Colonic mucosa (tissue), 4 donors: ENCODE data around the gene RAB28. TPM values are rescaled to one million over a fixed set of nuclear protein-coding genes. Genes with fewer than 3 reads are reported as not detected.

Source experiments
- DNase-seq: peaks from one replicate; pipeline ENCODE4 v3.0.0-alpha.2; 2020
- H3K27ac ChIP-seq: fragments of 200-600 bp; one replicate; pipeline ENCODE4 v1.8.0; 2021
- H3K27me3 ChIP-seq: fragments of 200-600 bp; one replicate; pipeline ENCODE4 v1.8.0; 2021
- H3K36me3 ChIP-seq: fragments of 200-600 bp; one replicate; pipeline ENCODE4 v1.8.0; 2021
- H3K4me1 ChIP-seq: fragments of 200-600 bp; one replicate; pipeline ENCODE4 v1.8.0; 2021; ENCODE audit warnings: mild to moderate bottlenecking
- H3K4me3 ChIP-seq: fragments of 200-600 bp; one replicate; pipeline ENCODE4 v1.8.0; 2021
- H3K9ac ChIP-seq, 2 donors: one replicate each; pipeline ENCODE4 v1.7.0; 2013; ENCODE audit warnings: control low read depth in 2 of 2, low read depth in 2 of 2, low read length in 2 of 2
- H3K9me3 ChIP-seq: fragments of 200-600 bp; one replicate; pipeline ENCODE4 v1.8.0; 2021
- CTCF ChIP-seq: fragments of 200-600 bp; IDR thresholded peaks from one replicate; pipeline ENCODE4 v1.8.0; 2022; ENCODE audit warnings: antibody characterized with exemption, mild to moderate bottlenecking
- intact Hi-C: fragments of 100-400 bp; cut with DNase I; formaldehyde crosslinking; loops from one replicate; pipeline ENCODE4 v1.14.1; 2022
- total RNA-seq, 2 donors: library from RNA; stranded (reverse); fragmentation: NEBNext Ultra II Directional in 1 of 2; extraction: Animal tissue kit (Norgen Biotek cat#: 25700) in 1 of 2; gene quantifications; one replicate each; pipeline ENCODE4 v1.2.1, GENCODE V29; 2021
- donor health status: healthy.
- donor health status: DM: no; HTN: no; CAD: no.
- donor health status: DM: no; HTN: no; CAD: no.

Gene RAB28
- total RNA-seq, 2 donors from 2014 or later: 13.0 to 13.3 TPM

DNA sequence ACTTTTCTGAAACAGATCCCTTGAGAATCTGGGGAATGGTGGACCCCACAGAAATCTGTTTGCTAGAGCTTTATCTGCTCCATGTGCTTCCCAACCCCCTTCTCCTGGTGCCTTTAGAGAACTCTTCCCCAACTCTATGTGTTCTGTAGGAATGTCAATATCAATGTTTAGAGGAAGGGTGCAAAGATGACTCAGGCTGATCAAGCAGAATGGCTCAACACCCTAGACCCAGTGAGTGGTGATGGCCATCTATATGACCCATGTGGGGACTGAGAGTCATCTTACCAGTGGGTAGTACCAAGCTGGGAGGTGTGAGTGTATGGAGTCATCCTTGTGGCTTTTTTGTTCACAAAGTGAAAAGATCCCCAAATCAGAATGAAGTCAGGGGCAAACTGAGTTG lies 143.5 kb downstream of the RAB28 start:
- Histone ChIP-seq H3K36me3 (no peaks in the 10 kb centered on the region), H3K27ac (no peak overlapping the region), H3K27me3 (no peaks in the 10 kb centered on the region), H3K9me3 (no peaks in the 10 kb centered on the region), H3K9ac (no peak overlapping the region), H3K4me1 (no peaks in the 10 kb centered on the region), H3K4me3 (no peak overlapping the region)
- TF ChIP-seq CTCF: no peak
- DNase-seq: no peak
- intact Hi-C loops: no loop called here

GRCh38 chr4:13331827-13332226 lies 152.3 kb downstream of the RAB28 start:
- Histone ChIP-seq H3K9ac (no peak overlapping the region), H3K36me3 (no peaks in the 10 kb centered on the region), H3K27me3 (no peaks in the 10 kb centered on the region), H3K27ac (no peak overlapping the region), H3K9me3 (no peaks in the 10 kb centered on the region), H3K4me3 (no peak overlapping the region), H3K4me1 (no peaks in the 10 kb centered on the region)
- intact Hi-C loops: no loop called here
- DNase-seq: no peak
- no peak for TF ChIP-seq CTCF

- Histone ChIP-seq H3K4me1 (no peaks in the 10 kb centered on the region), H3K4me3 (no peak overlapping the region), H3K9me3 (no peaks in the 10 kb centered on the region), H3K27me3 (no peaks in the 10 kb centered on the region), H3K36me3 (no peaks in the 10 kb centered on the region), H3K27ac (no peak overlapping the region), H3K9ac (no peak overlapping the region)
- intact Hi-C loops: no loop called here
- no peak for DNase-seq
- TF ChIP-seq CTCF: no peak
Observed at GRCh38 chr4:13329963-13330362, 154.2 kb downstream of the RAB28 start.

DNA sequence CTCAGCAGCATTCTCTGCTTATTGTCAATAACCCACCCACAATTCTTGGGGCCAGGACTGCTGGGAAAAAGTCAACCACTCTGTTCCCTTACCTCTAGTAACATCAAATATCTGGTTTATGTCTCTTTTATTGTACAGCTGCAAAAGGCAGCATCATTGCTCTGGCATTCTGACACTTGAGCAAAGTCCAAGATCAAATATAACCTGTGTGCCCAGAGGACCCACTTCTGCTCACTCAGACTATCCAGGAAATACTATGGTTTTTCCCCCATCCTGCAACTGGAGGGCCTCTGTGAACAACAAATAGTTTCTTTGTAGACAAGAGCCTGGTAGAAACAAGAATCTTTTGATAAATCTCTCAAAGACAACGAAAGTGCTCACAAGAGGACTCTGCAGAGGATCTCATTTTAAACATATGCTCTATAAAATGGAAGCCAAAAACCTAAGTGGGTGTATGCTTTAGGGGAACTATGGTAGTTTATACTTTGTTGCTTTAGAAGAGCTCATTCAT lies 154.7 kb downstream of the RAB28 start:
- intact Hi-C loops: no loop called here
- H3K36me3 ChIP-seq: no peaks in the 10 kb centered on the region
- H3K9ac ChIP-seq: no peak overlapping the region
- TF ChIP-seq CTCF: no peak
- H3K4me3 ChIP-seq: no peak overlapping the region
- no peaks in the 10 kb centered on the region for H3K9me3 ChIP-seq
- DNase-seq: no peak
- no peaks in the 10 kb centered on the region for H3K27me3 ChIP-seq
- H3K4me1 ChIP-seq: no peaks in the 10 kb centered on the region
- H3K27ac ChIP-seq: no peak overlapping the region

DNA sequence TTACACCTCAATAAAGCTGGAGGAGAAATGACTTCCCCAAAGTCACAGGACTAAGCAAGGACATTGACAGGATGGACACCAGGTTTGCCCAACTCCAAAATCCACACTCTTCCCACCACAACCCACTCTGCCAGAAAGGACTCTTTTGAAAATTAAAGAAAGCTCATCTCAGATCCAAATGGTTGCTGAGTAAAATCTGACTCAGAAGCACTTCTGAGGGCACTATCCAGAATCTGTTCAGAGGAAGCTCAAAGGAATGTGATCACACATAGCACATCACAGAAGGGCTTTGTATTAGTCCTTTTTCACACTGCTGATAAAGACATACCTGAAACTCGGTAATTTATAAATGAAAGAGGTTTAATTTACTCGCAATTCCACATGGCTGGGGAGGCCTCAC lies 155.5 kb downstream of the RAB28 start:
- H3K27me3 ChIP-seq: no peaks in the 10 kb centered on the region
- no peaks in the 10 kb centered on the region for H3K4me1 ChIP-seq
- intact Hi-C loops: no loop called here
- no peak overlapping the region for H3K27ac ChIP-seq
- no peak overlapping the region for H3K9ac ChIP-seq
- no peak overlapping the region for H3K4me3 ChIP-seq
- no peak for DNase-seq
- TF ChIP-seq CTCF: no peak
- H3K36me3 ChIP-seq: no peaks in the 10 kb centered on the region
- H3K9me3 ChIP-seq: no peaks in the 10 kb centered on the region

DNA sequence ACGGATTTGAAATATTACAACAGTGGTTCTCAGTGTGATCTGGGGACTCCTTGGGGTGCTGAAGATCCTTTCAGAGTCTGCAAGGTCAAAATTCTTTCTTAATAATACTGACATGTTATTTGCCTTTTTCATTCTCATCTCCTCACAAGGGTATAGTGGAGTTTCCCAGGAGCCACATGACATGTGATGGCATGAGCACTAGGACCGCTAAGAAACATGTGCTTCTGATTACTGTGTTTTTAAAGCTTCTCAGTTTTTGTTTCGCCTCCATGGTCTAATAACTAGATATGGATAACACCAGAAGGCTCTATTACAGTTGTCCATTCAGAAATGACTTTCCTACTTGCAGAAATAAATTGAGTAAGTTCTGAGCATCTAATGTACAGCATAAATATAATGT lies 156.1 kb downstream of the RAB28 start:
- no peak for DNase-seq
- no peaks in the 10 kb centered on the region for H3K27me3 ChIP-seq
- no peak overlapping the region for H3K27ac ChIP-seq
- intact Hi-C loops: no loop called here
- H3K36me3 ChIP-seq: no peaks in the 10 kb centered on the region
- H3K9me3 ChIP-seq: no peaks in the 10 kb centered on the region
- H3K4me3 ChIP-seq: no peak overlapping the region
- TF ChIP-seq CTCF: no peak
- H3K4me1 ChIP-seq: no peaks in the 10 kb centered on the region
- no peak overlapping the region for H3K9ac ChIP-seq
